Measurements from ENCODE around the gene CARHSP1.
"Not testable (repeated sequence)": the region's sequence is repeated elsewhere in the genome, so short reads cannot be mapped to it uniquely, and the experiment has no call there.

Gene CARHSP1

GRCh38 chr16:8846401-8846932 lies 22.3 kb downstream of the CARHSP1 start:
- TF ChIP-seq MYC (IDR thresholded peaks at IDR 0.05; ENCODE audit: low read depth, low read length) (no peak), CTCF (IDR thresholded peaks at IDR 0.05; ENCODE audit: low read depth, low read length) (no peak), POLR2A (IDR thresholded peaks at IDR 0.05; ENCODE audit: extremely low read depth, insufficient read length) (no peak)
- TF ChIP-seq, protein P1, sequence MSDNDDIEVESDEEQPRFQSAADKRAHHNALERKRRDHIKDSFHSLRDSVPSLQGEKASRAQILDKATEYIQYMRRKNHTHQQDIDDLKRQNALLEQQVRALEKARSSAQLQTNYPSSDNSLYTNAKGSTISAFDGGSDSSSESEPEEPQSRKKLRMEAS (IDR thresholded peaks at IDR 0.05; ENCODE audit: low read depth, low read length) = no peak
- DNase-seq (ENCODE audit: low read depth) = no peak
- no peak overlapping the region for H3K4me3 ChIP-seq (ENCODE audit: low read depth, low read length)

DNA sequence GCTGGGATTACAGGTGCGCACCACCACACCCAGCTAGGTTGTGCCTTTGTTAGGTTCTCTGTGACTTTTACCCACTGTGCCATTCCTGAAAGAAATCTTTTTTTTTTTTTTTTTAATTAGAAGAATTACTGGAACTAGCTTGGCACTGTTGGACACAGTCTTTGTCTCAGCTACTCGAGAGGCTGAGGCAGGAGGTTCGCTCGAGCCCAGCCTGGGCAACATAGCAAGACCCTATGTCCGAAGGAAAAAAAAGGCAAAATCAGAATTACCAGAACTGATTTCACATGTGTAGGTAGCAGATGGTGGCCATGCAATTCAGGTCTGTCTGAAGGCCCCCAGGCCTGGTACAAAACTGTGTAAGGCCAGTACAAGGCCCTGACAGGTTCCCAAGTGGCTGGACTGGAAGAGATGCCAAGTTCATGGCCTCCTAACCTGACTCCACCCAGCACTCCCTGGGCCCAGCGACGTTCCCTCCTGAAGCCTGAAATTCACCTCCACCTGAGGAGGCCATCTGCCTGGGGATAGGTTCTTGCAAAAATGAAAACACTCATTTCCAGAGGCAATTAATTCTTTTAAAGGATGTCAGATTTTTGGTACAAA lies 23.0 kb downstream of the CARHSP1 start:
- no peak overlapping the region for H3K4me3 ChIP-seq (ENCODE audit: low read depth, low read length)
- TF ChIP-seq, protein P1 (IDR thresholded peaks at IDR 0.05; ENCODE audit: low read depth, low read length) = no peak
- no peak for TF ChIP-seq CTCF (IDR thresholded peaks at IDR 0.05; ENCODE audit: low read depth, low read length)
- TF ChIP-seq MYC (IDR thresholded peaks at IDR 0.05; ENCODE audit: low read depth, low read length) = no peak
- no peak for TF ChIP-seq POLR2A (IDR thresholded peaks at IDR 0.05; ENCODE audit: extremely low read depth, insufficient read length)
- DNase-seq (ENCODE audit: low read depth) = no peak

- not testable (repeated sequence) for DNase-seq (ENCODE audit: low read depth); H3K4me3 ChIP-seq (ENCODE audit: low read depth, low read length)
Observed at GRCh38 chr16:8843296-8843695, 25.5 kb downstream of the CARHSP1 start.

GRCh38 chr16:8842016-8842415 lies 26.8 kb downstream of the CARHSP1 start:
- not testable (repeated sequence) for DNase-seq (ENCODE audit: low read depth); H3K4me3 ChIP-seq (ENCODE audit: low read depth, low read length)

DNA sequence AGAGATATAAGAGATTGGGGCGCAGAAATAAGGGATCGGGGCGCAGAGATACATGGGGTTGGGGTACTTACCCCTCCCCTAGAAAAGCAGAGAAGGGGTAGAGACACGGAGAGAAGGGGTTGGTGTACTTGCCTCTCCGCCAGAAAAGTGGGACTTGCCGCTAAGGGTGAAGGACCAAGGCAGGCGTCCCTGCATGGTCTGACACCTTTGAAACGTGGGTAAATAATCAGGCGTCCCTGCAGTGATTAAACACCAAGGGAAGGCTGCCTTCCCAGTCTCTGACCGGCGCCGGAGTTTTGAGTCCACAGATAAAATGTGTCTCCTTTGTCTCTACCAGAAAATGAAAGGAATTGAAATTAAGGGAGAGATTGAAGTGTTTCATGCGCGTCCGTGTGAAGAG lies 31.2 kb downstream of the CARHSP1 start:
- DNase-seq (ENCODE audit: low read depth); H3K4me3 ChIP-seq (ENCODE audit: low read depth, low read length): not testable (repeated sequence)

GRCh38 chr16:8836797-8837196 lies 32.0 kb downstream of the CARHSP1 start:
- not testable (repeated sequence) for H3K4me3 ChIP-seq (ENCODE audit: low read depth, low read length); DNase-seq (ENCODE audit: low read depth)

DNA sequence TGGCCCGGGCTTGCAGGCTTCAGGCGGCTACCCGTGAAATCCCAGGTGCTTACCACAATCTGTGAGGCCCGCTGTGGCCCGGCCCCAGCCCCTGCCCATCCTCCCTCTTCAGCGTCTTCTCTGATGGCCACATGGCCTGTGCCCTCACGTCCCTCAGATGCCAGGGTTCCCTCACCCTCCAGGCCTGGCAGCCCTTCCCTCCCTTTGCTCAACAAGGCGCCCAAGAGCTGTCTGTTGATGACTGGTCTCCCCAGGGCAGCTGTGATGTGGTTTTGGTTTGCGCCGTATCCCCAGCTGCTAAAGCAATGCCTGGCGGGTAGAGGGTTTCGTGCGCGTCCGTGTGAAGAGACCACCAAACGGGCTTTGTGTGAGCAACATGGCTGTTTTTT lies 36.1 kb downstream of the CARHSP1 start:
- H3K4me3 ChIP-seq (ENCODE audit: low read depth, low read length) = no peak overlapping the region
- peak; percentile 8 for DNase-seq (ENCODE audit: low read depth)

More for the DNA sequence above, 36.1 kb downstream of the CARHSP1 start:
- TF ChIP-seq, protein P1 (IDR thresholded peaks at IDR 0.05; ENCODE audit: low read depth, low read length) = no peak
- TF ChIP-seq POLR2A (IDR thresholded peaks at IDR 0.05; ENCODE audit: extremely low read depth, insufficient read length) (no peak), CTCF (IDR thresholded peaks at IDR 0.05; ENCODE audit: low read depth, low read length) (no peak), MYC (IDR thresholded peaks at IDR 0.05; ENCODE audit: low read depth, low read length) (no peak)
